ENCODE measurements around the gene TAGLN2. TPM values are rescaled to one million over a fixed set of nuclear protein-coding genes. Genes with fewer than 3 reads are reported as not detected.

Gene TAGLN2
- polyA plus RNA-seq, 1 experiment: 745 TPM

GRCh38 chr1:159879977-159880376 is 45.3 kb downstream of the TAGLN2 start:
- no peak overlapping the region for H3K4me3 ChIP-seq (ENCODE audit: low read depth, low read length)
- no peak for TF ChIP-seq CTCF (IDR thresholded peaks at IDR 0.05; ENCODE audit: insufficient read depth, low read depth, low read length)
- CTCF ChIA-PET: interaction anchor here (0.9 to 3.5 kb wide), 7 partner anchors 8 to 457 kb away, joined by 3 to 27 read pairs (median 4); no protein-coding TSS in a partner anchor
- DNase-seq (ENCODE audit: low read depth): no peak
- H3K27me3 ChIP-seq (ENCODE audit: control insufficient read depth, insufficient read depth, low read length): no peaks in the 10 kb centered on the region
- POLR2A ChIA-PET: no interaction called here
- H3K36me3 ChIP-seq (ENCODE audit: control insufficient read depth, insufficient read depth, low read length): no peaks in the 10 kb centered on the region

- ChIA-PET POLR2A (no interaction called here), CTCF (interaction anchor here (0.7 to 3.5 kb wide), 4 partner anchors 9 to 81 kb away, joined by 3 to 18 read pairs (median 8); no protein-coding TSS in a partner anchor)
- no peak for TF ChIP-seq CTCF (IDR thresholded peaks at IDR 0.05; ENCODE audit: insufficient read depth, low read depth, low read length)
- Histone ChIP-seq H3K4me3 (ENCODE audit: low read depth, low read length) (no peak overlapping the region), H3K27me3 (ENCODE audit: control insufficient read depth, insufficient read depth, low read length) (no peaks in the 10 kb centered on the region), H3K36me3 (ENCODE audit: control insufficient read depth, insufficient read depth, low read length) (no peaks in the 10 kb centered on the region)
- DNase-seq (ENCODE audit: low read depth): no peak
These were observed 46.2 kb downstream of the TAGLN2 start for GRCh38 chr1:159879136-159879535.

- no peak for DNase-seq (ENCODE audit: low read depth)
- H3K36me3 ChIP-seq (ENCODE audit: control insufficient read depth, insufficient read depth, low read length): no peaks in the 10 kb centered on the region
- ChIA-PET CTCF (interaction anchor here (0.5 to 3.5 kb wide), 3 partner anchors 9 to 79 kb away, joined by 3 to 18 read pairs (median 11); no protein-coding TSS in a partner anchor), POLR2A (no interaction called here)
- no peaks in the 10 kb centered on the region for H3K27me3 ChIP-seq (ENCODE audit: control insufficient read depth, insufficient read depth, low read length)
- H3K4me3 ChIP-seq (ENCODE audit: low read depth, low read length): no peak overlapping the region
- TF ChIP-seq CTCF (IDR thresholded peaks at IDR 0.05; ENCODE audit: insufficient read depth, low read depth, low read length): no peak
These were observed 47.4 kb downstream of the TAGLN2 start for GRCh38 chr1:159877695-159878444.

GRCh38 chr1:159873530-159874143 is 51.7 kb downstream of the TAGLN2 start:
- no peak for DNase-seq (ENCODE audit: low read depth)
- no peak for TF ChIP-seq CTCF (IDR thresholded peaks at IDR 0.05; ENCODE audit: insufficient read depth, low read depth, low read length)
- POLR2A ChIA-PET: no interaction called here
- Histone ChIP-seq H3K4me3 (ENCODE audit: low read depth, low read length) (no peak overlapping the region), H3K27me3 (ENCODE audit: control insufficient read depth, insufficient read depth, low read length) (no peaks in the 10 kb centered on the region), H3K36me3 (ENCODE audit: control insufficient read depth, insufficient read depth, low read length) (no peaks in the 10 kb centered on the region)
- CTCF ChIA-PET: interaction anchor here (0.8 to 1.6 kb wide), 8 partner anchors 8 to 134 kb away, joined by 3 to 6 read pairs (median 4); partner anchors contain the start of gene VSIG8

- POLR2A ChIA-PET: no interaction called here
- Histone ChIP-seq H3K27me3 (ENCODE audit: control insufficient read depth, insufficient read depth, low read length) (no peaks in the 10 kb centered on the region), H3K36me3 (ENCODE audit: control insufficient read depth, insufficient read depth, low read length) (no peaks in the 10 kb centered on the region), H3K4me3 (ENCODE audit: low read depth, low read length) (no peak overlapping the region)
- CTCF ChIA-PET: interaction anchor here (0.8 to 1.8 kb wide), 7 partner anchors 9 to 22 kb away, joined by 3 to 8 read pairs (median 5); no protein-coding TSS in a partner anchor
- no peak for DNase-seq (ENCODE audit: low read depth)
- no peak for TF ChIP-seq CTCF (IDR thresholded peaks at IDR 0.05; ENCODE audit: insufficient read depth, low read depth, low read length)
These were observed 52.4 kb downstream of the TAGLN2 start for GRCh38 chr1:159872891-159873290.

Data from BJ (cell line).